ENCODE data around the gene FNDC3B.
"Not testable (repeated sequence)": the region's sequence is repeated elsewhere in the genome, so short reads cannot be mapped to it uniquely, and the experiment has no call there.

FNDC3B gene

GRCh38 chr3:172074032-172074431, 34.7 kb downstream of the FNDC3B start:
- no peak for DNase-seq (ENCODE audit: low read depth)

- no peak for DNase-seq (ENCODE audit: low read depth)
Measured at GRCh38 chr3:172074586-172074985, 35.2 kb downstream of the FNDC3B start.

- DNase-seq (ENCODE audit: low read depth): no peak
Measured at GRCh38 chr3:172076212-172076611, 36.8 kb downstream of the FNDC3B start.

- DNase-seq (ENCODE audit: low read depth): no peak
Measured at GRCh38 chr3:172077197-172077757, 37.9 kb downstream of the FNDC3B start.

- DNase-seq (ENCODE audit: low read depth): no peak
Measured at GRCh38 chr3:172078244-172078643, 38.9 kb downstream of the FNDC3B start.

- DNase-seq (ENCODE audit: low read depth): no peak
Measured at GRCh38 chr3:172078721-172079120, 39.3 kb downstream of the FNDC3B start.

- DNase-seq (ENCODE audit: low read depth): no peak
Measured at GRCh38 chr3:172079326-172079976, 40.1 kb downstream of the FNDC3B start.

GRCh38 chr3:172080503-172080902, 41.1 kb downstream of the FNDC3B start:
- no peak for DNase-seq (ENCODE audit: low read depth)

- DNase-seq (ENCODE audit: low read depth): peak; percentile 64
Measured at GRCh38 chr3:172082269-172082668, 42.9 kb downstream of the FNDC3B start.

- DNase-seq (ENCODE audit: low read depth): no peak
Measured at GRCh38 chr3:172082820-172083513, 43.6 kb downstream of the FNDC3B start.

GRCh38 chr3:172083995-172084409, 44.6 kb downstream of the FNDC3B start:
- DNase-seq (ENCODE audit: low read depth): no peak

GRCh38 chr3:172084871-172085556, 45.6 kb downstream of the FNDC3B start:
- no peak for DNase-seq (ENCODE audit: low read depth)

GRCh38 chr3:172085557-172085895, 46.1 kb downstream of the FNDC3B start:
- DNase-seq (ENCODE audit: low read depth): no peak

- DNase-seq (ENCODE audit: low read depth): no peak
Measured at GRCh38 chr3:172086071-172086470, 46.7 kb downstream of the FNDC3B start.

GRCh38 chr3:172087198-172087597, 47.8 kb downstream of the FNDC3B start:
- no peak for DNase-seq (ENCODE audit: low read depth)

GRCh38 chr3:172087602-172088580, 48.5 kb downstream of the FNDC3B start:
- DNase-seq (ENCODE audit: low read depth): no peak

GRCh38 chr3:172089250-172089649, 49.9 kb downstream of the FNDC3B start:
- DNase-seq (ENCODE audit: low read depth): no peak

- DNase-seq (ENCODE audit: low read depth): no peak
Measured at GRCh38 chr3:172090035-172090434, 50.7 kb downstream of the FNDC3B start.

- no peak for DNase-seq (ENCODE audit: low read depth)
Measured at GRCh38 chr3:172092658-172093057, 53.3 kb downstream of the FNDC3B start.

- not testable (repeated sequence) for DNase-seq (ENCODE audit: low read depth)
Measured at GRCh38 chr3:172093581-172094443, 54.4 kb downstream of the FNDC3B start.
